Measurements from ENCODE around the gene EPB42.

DNA sequence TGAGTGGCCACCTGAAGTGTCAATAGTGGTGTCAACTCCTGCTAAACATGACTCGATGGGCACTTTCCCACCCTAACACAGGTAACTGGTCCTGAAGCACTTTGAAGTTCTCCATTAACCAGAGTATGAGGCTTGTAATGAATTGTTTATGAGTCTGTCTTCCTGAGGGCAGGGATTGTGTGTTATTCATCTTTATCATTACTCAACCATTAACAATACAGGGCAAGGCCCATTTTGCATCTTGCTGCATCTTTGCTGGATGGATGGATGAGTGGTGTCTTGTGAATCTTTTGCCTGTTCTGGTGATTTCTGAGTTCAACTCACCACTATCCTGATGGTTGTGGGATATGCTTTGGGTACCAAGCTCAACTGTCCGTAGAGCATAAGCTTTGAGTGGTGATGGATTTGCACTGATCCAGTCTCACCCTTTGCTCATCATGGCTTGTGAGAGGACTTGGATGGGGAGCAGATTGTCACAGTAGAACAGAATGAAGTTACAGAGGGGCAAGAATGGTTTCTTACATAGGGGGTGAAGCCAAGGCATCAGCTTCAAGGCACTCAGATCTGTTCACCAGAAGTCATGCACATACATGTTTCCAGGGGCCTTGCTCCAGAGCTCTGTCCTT lies 22.3 kb upstream of the EPB42 start:
- TF ChIP-seq L3MBTL2 (conservative IDR thresholded peaks at IDR 0.05) (no peak), SUZ12 (IDR thresholded peaks at IDR 0.05) (no peak), ELF4 (IDR thresholded peaks at IDR 0.05) (no peak), FOXM1 (IDR thresholded peaks at IDR 0.05; ENCODE audit: borderline replicate concordance) (no peak), BHLHE40 (IDR thresholded peaks at IDR 0.05; ENCODE audit: borderline replicate concordance) (no peak), ARNT (IDR thresholded peaks at IDR 0.05) (no peak)

Data from HEK293T (cell line).